PC-3 (cell line): ENCODE data around the gene FOXJ3. TPM values are rescaled to one million over a fixed set of nuclear protein-coding genes. Genes with fewer than 3 reads are reported as not detected.

ENCODE experiments used
- ATAC-seq: fragments of 200-7000 bp; cut with Tn5 transposase; 2 replicates; pipeline ENCODE4 v1.9.1; 2020; ENCODE audit warnings: mild to moderate bottlenecking, moderate library complexity
- BruUV-seq: library from RNA; stranded (reverse); fragments of 400-500 nt; replicated peaks from 2 replicates; lab custom pipeline; 2021; lab: Mats Ljungman, UMichigan
- CTCF ChIA-PET: fragments of 300-600 bp; sonication (Branson Sonifier 250); formaldehyde crosslinking; loops from one replicate; lab custom pipeline; 2022; ENCODE audit warnings: antibody characterized with exemption; lab: Charles Lee
- POLR2A ChIA-PET: fragments of 300-600 bp; sonication (Branson Sonifier 250); formaldehyde crosslinking; loops from one replicate; lab custom pipeline; 2022; ENCODE audit warnings: antibody characterized with exemption; ENCODE audit not compliant: unreplicated experiment; lab: Charles Lee
- DNase-seq: peaks from one replicate; pipeline ENCODE4 v3.0.0-alpha.2; 2015
- H2AFZ ChIP-seq: fragments of 300-600 bp; sonication (generic); 2 replicates; pipeline ENCODE4 v1.6.0; 2016; ENCODE audit warnings: antibody characterized with exemption, low read length
- H3F3A ChIP-seq: fragments of 300-600 bp; sonication (generic); one replicate; pipeline ENCODE4 v1.6.0; 2017; ENCODE audit warnings: antibody characterized with exemption, low read length, control low read depth, mild to moderate bottlenecking; ENCODE audit not compliant: unreplicated experiment
- H3K27ac ChIP-seq: fragments of 300-600 bp; sonication (generic); 2 replicates; pipeline ENCODE4 v1.5.1; 2016; ENCODE audit warnings: mild to moderate bottlenecking, low read length
- H3K27me3 ChIP-seq: fragments of 300-600 bp; sonication (generic); 2 replicates; pipeline ENCODE4 v1.6.1; 2016; ENCODE audit warnings: low read length, mixed read lengths
- H3K36me3 ChIP-seq: fragments of 300-600 bp; sonication (generic); 2 replicates; pipeline ENCODE4 v1.6.1; 2016; ENCODE audit warnings: low read depth, mixed run types, low read length, mixed read lengths
- H3K4me1 ChIP-seq: fragments of 300-600 bp; sonication (generic); 2 replicates; pipeline ENCODE4 v1.5.1; 2016; ENCODE audit warnings: low read length; ENCODE audit not compliant: insufficient read depth
- H3K4me2 ChIP-seq: fragments of 300-600 bp; sonication (generic); 2 replicates; pipeline ENCODE4 v1.6.0; 2016; ENCODE audit warnings: low read length
- H3K4me3 ChIP-seq: fragments of 300-600 bp; sonication (generic); 2 replicates; pipeline ENCODE4 v1.5.1; 2016; ENCODE audit warnings: mild to moderate bottlenecking, low read length, mixed read lengths
- H3K79me2 ChIP-seq: fragments of 300-600 bp; sonication (generic); 2 replicates; pipeline ENCODE4 v1.6.1; 2017; ENCODE audit warnings: low read length, mixed read lengths
- H3K9ac ChIP-seq: fragments of 300-600 bp; sonication (generic); 2 replicates; pipeline ENCODE4 v1.6.0; 2016; ENCODE audit warnings: mild to moderate bottlenecking, low read length
- H3K9me2 ChIP-seq: fragments of 300-600 bp; sonication (generic); replicated peaks from 2 replicates; pipeline ENCODE4 v1.6.1; 2016; ENCODE audit warnings: mixed run types, low read length, mixed read lengths
- H3K9me3 ChIP-seq: fragments of 300-600 bp; sonication (generic); 2 replicates; pipeline ENCODE4 v1.6.1; 2016; ENCODE audit warnings: low read length, mixed read lengths
- H4K20me1 ChIP-seq: fragments of 300-600 bp; sonication (generic); 2 replicates; pipeline ENCODE4 v1.6.1; 2016; ENCODE audit warnings: low read length, mixed read lengths
- CTCF ChIP-seq: fragments of 300-600 bp; sonication (generic); conservative IDR thresholded peaks from 2 replicates; pipeline ENCODE4 v1.5.1; 2017; ENCODE audit warnings: antibody characterized with exemption, low read depth, mild to moderate bottlenecking, low read length
- EZH2 ChIP-seq: fragments of 300-600 bp; sonication (generic); IDR thresholded peaks from one replicate; pipeline ENCODE4 v1.6.1; 2017; ENCODE audit warnings: antibody characterized with exemption, mild to moderate bottlenecking, low read length; ENCODE audit not compliant: unreplicated experiment
- EZH2phosphoT487 ChIP-seq: fragments of 300-600 bp; sonication (generic); IDR thresholded peaks from 2 replicates; pipeline ENCODE4 v1.6.1; 2018; ENCODE audit warnings: mild to moderate bottlenecking, antibody characterized with exemption, low read length, borderline replicate concordance
- intact Hi-C: fragments of 100-400 bp; cut with micrococcal nuclease; formaldehyde crosslinking; loops from 2 replicates; pipeline ENCODE4 v1.9.0; 2023
- total RNA-seq: library from RNA; depleted of rRNA; stranded (reverse); fragments of >200 nt; gene quantifications from 2 replicates; pipeline ENCODE4 v1.2.3, GENCODE V29; 2014

Gene FOXJ3
- total RNA-seq, 1 experiment from 2014 or later: 23.4 TPM

- H3K79me2 ChIP-seq: peaks cover 96% of the 10 kb centered on the region
- no peaks in the 10 kb centered on the region for H3K9me2 ChIP-seq
- CTCF ChIA-PET: no interaction called here
- H3K9ac ChIP-seq: no peak overlapping the region
- peaks cover 12% of the 10 kb centered on the region for H3K4me1 ChIP-seq
- POLR2A ChIA-PET: no interaction called here
- no peak for ATAC-seq
- peaks cover 72% of the 10 kb centered on the region for H4K20me1 ChIP-seq
- H3K36me3 ChIP-seq: no peaks in the 10 kb centered on the region
- no peak overlapping the region for H3K4me3 ChIP-seq
- intact Hi-C loops: no loop called here
- no peaks in the 10 kb centered on the region for H3F3A ChIP-seq
- TF ChIP-seq CTCF: no peak
- no peak for TF ChIP-seq EZH2phosphoT487
- no peak for DNase-seq
- no peak overlapping the region for H3K27ac ChIP-seq
- no peak overlapping the region for H2AFZ ChIP-seq
- H3K27me3 ChIP-seq: no peaks in the 10 kb centered on the region
- BruUV-seq: no TSS peak
- H3K4me2 ChIP-seq: no peak overlapping the region
- H3K9me3 ChIP-seq: no peaks in the 10 kb centered on the region
These were observed 15.7 kb downstream of the FOXJ3 start for GRCh38 chr1:42319128-42319851.

GRCh38 chr1:42318601-42319000 is 16.4 kb downstream of the FOXJ3 start:
- POLR2A ChIA-PET: no interaction called here
- intact Hi-C loops: no loop called here
- no TSS peak for BruUV-seq
- Histone ChIP-seq H4K20me1 (peaks cover 78% of the 10 kb centered on the region), H3K9me3 (no peaks in the 10 kb centered on the region), H3K27me3 (no peaks in the 10 kb centered on the region), H3K4me1 (peaks cover 12% of the 10 kb centered on the region), H3F3A (no peaks in the 10 kb centered on the region), H3K9me2 (no peaks in the 10 kb centered on the region), H3K4me3 (no peak overlapping the region), H3K79me2 (peaks cover 100% of the 10 kb centered on the region), H2AFZ (no peak overlapping the region), H3K9ac (no peak overlapping the region), H3K4me2 (no peak overlapping the region), H3K36me3 (no peaks in the 10 kb centered on the region), H3K27ac (no peak overlapping the region)
- no peak for TF ChIP-seq EZH2phosphoT487
- no peak for TF ChIP-seq CTCF
- TF ChIP-seq EZH2: no peak
- ATAC-seq: no peak
- no peak for DNase-seq
- CTCF ChIA-PET: no interaction called here

- no peak for DNase-seq
- ChIA-PET CTCF (no interaction called here), POLR2A (no interaction called here)
- H3K36me3 ChIP-seq: no peaks in the 10 kb centered on the region
- no peaks in the 10 kb centered on the region for H3F3A ChIP-seq
- H3K27ac ChIP-seq: no peak overlapping the region
- no TSS peak for BruUV-seq
- no peak overlapping the region for H3K9ac ChIP-seq
- no peak for ATAC-seq
- no peak overlapping the region for H3K4me3 ChIP-seq
- H3K9me2 ChIP-seq: no peaks in the 10 kb centered on the region
- no peaks in the 10 kb centered on the region for H3K27me3 ChIP-seq
- intact Hi-C loops: no loop called here
- H3K4me1 ChIP-seq: peaks cover 12% of the 10 kb centered on the region
- no peaks in the 10 kb centered on the region for H3K9me3 ChIP-seq
- TF ChIP-seq CTCF (no peak), EZH2phosphoT487 (no peak), EZH2 (no peak)
- H3K79me2 ChIP-seq: peaks cover 100% of the 10 kb centered on the region
- H4K20me1 ChIP-seq: peaks cover 74% of the 10 kb centered on the region
- no peak overlapping the region for H2AFZ ChIP-seq
- H3K4me2 ChIP-seq: no peak overlapping the region
These were observed 17.7 kb downstream of the FOXJ3 start for GRCh38 chr1:42317308-42317707.
